ENCODE data around the gene INAFM1. TPM values are rescaled to one million over a fixed set of nuclear protein-coding genes. Genes with fewer than 3 reads are reported as not detected.

Gene INAFM1
- total and polyA plus RNA-seq, 9 of the 15 experiments (the other 6 are each of a cell fraction or from before 2014, with no cell fraction given): 0.71 to 30.9 (median 3.1) TPM

DNA sequence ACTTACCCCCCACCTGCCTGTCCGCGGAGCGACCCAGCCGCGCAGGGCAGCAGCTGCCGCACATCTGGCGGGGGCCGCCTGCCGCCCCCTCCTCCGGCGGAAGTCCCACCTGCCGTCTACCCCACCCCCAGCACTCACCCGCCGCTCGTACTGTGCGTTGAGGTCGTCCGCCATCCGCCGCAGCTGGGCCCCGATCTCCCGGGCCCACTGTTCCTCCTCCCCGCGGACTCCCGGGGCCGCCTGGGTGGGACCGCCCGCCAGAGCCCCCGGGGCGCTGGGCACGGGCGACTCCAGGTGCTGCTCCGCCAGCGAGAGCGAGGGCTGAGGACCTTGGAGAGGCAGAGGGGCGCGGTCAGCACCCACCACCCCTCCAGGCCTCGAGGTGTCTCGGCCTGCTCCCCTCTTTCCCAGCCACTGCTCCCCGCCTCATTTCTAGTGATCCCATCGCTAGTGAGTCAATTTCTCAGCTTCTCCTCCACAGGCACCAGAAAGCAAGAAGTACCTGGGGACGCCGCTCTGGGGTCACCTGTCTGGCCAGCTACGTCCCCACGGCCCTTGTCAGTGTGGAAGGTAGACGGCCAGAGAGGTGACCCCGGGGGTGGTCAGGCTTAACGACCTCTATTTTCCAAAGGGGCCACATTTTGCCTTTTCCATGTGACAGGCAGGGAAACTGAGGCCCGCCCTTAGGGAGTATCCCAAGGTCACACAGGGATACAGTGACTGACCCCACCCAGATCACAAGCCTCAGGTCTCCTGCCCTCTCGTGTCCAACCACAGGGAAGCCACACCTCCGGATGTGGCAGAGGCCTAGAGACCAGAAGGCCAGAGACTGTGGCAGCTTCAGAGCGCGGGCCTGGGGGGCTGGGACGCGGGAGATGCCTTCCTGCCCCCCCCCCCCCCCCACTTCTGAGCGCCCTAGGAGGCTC, 48.0 kb upstream of the INAFM1 start (continued):
- TF ChIP-seq PCBP2 (IDR thresholded peaks at IDR 0.05; ENCODE audit: low read depth, low read length, poor library complexity, severe bottlenecking): peak; percentile 100
- TF ChIP-seq ZNF212 (CRISPR knock-in tag; IDR thresholded peaks at IDR 0.05): no peak; the same call in 1 of the 2 replicates
- TF ChIP-seq ZNF175 (CRISPR knock-in tag; IDR thresholded peaks at IDR 0.05; ENCODE audit: low read depth): peak; percentile 69
- 0 out of 2 replicates have a peak, but pooled peaks have one; percentile 79 for TF ChIP-seq SRSF1 (IDR thresholded peaks at IDR 0.05; ENCODE audit: low read depth, low read length)
- peak in 1 of 2 experiments; percentile 51; a peak in 2 of 4 replicates for TF ChIP-seq TEAD1 (CRISPR knock-in tag; IDR thresholded peaks at IDR 0.05)
- peak; percentile 55; the same call in 1 of the 2 replicates for TF ChIP-seq XRCC5 (IDR thresholded peaks at IDR 0.05; ENCODE audit: low read depth, low read length)
- TF ChIP-seq SMARCB1 (IDR thresholded peaks at IDR 0.05; ENCODE audit: insufficient read length, low read depth): no peak
- peak; percentile 15; the same call in 1 of the 2 replicates for TF ChIP-seq E2F3 (CRISPR knock-in tag; IDR thresholded peaks at IDR 0.05)
- TF ChIP-seq MYNN (IDR thresholded peaks at IDR 0.05): peak; percentile 57; the same call in 1 of the 2 replicates
- no peak for TF ChIP-seq MYNN (CRISPR knock-in tag; IDR thresholded peaks at IDR 0.05)
- TF ChIP-seq RBM25 (IDR thresholded peaks at IDR 0.05; ENCODE audit: low read depth, low read length, severe bottlenecking): no peak
- TF ChIP-seq NONO (IDR thresholded peaks at IDR 0.05; ENCODE audit: low read depth in 2 of 2, low read length in 1 of 2): peak in 1 of 2 experiments; percentile 99; a peak in 2 of 4 replicates
- TF ChIP-seq, protein P1, sequence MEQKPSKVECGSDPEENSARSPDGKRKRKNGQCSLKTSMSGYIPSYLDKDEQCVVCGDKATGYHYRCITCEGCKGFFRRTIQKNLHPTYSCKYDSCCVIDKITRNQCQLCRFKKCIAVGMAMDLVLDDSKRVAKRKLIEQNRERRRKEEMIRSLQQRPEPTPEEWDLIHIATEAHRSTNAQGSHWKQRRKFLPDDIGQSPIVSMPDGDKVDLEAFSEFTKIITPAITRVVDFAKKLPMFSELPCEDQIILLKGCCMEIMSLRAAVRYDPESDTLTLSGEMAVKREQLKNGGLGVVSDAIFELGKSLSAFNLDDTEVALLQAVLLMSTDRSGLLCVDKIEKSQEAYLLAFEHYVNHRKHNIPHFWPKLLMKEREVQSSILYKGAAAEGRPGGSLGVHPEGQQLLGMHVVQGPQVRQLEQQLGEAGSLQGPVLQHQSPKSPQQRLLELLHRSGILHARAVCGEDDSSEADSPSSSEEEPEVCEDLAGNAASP (IDR thresholded peaks at IDR 0.05): no peak
- TF ChIP-seq GATAD2B (IDR thresholded peaks at IDR 0.05; ENCODE audit: borderline replicate concordance): peak; percentile 66; the same call in 1 of the 2 replicates
- no peak; the same call in 1 of the 2 replicates for TF ChIP-seq HLTF (IDR thresholded peaks at IDR 0.05)
- TF ChIP-seq, protein P2, sequence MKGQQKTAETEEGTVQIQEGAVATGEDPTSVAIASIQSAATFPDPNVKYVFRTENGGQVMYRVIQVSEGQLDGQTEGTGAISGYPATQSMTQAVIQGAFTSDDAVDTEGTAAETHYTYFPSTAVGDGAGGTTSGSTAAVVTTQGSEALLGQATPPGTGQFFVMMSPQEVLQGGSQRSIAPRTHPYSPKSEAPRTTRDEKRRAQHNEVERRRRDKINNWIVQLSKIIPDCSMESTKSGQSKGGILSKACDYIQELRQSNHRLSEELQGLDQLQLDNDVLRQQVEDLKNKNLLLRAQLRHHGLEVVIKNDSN (CRISPR knock-in tag; IDR thresholded peaks at IDR 0.05): peak; percentile 66
- peak; percentile 18; the same call in 1 of the 2 replicates for TF ChIP-seq SAFB (IDR thresholded peaks at IDR 0.05; ENCODE audit: borderline replicate concordance, low read depth, low read length)
- TF ChIP-seq NCOA6 (IDR thresholded peaks at IDR 0.05): no peak
- TF ChIP-seq TFAM (CRISPR knock-in tag; conservative IDR thresholded peaks at IDR 0.05): no peak
- no peak for TF ChIP-seq HSF4 (CRISPR knock-in tag; IDR thresholded peaks at IDR 0.05; ENCODE audit: borderline replicate concordance)
- peak; percentile 90 for TF ChIP-seq SRSF7 (optimal IDR thresholded peaks at IDR 0.05; ENCODE audit: low read depth, low read length)
- TF ChIP-seq, protein P3, sequence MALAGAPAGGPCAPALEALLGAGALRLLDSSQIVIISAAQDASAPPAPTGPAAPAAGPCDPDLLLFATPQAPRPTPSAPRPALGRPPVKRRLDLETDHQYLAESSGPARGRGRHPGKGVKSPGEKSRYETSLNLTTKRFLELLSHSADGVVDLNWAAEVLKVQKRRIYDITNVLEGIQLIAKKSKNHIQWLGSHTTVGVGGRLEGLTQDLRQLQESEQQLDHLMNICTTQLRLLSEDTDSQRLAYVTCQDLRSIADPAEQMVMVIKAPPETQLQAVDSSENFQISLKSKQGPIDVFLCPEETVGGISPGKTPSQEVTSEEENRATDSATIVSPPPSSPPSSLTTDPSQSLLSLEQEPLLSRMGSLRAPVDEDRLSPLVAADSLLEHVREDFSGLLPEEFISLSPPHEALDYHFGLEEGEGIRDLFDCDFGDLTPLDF (CRISPR knock-in tag; IDR thresholded peaks at IDR 0.05): no peak
- TF ChIP-seq, protein P4, sequence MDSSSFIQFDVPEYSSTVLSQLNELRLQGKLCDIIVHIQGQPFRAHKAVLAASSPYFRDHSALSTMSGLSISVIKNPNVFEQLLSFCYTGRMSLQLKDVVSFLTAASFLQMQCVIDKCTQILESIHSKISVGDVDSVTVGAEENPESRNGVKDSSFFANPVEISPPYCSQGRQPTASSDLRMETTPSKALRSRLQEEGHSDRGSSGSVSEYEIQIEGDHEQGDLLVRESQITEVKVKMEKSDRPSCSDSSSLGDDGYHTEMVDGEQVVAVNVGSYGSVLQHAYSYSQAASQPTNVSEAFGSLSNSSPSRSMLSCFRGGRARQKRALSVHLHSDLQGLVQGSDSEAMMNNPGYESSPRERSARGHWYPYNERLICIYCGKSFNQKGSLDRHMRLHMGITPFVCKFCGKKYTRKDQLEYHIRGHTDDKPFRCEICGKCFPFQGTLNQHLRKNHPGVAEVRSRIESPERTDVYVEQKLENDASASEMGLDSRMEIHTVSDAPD (CRISPR knock-in tag; IDR thresholded peaks at IDR 0.05): no peak
- no peak for TF ChIP-seq MCM3 (IDR thresholded peaks at IDR 0.05)

All from K562 (cell line).